NT2/D1 (cell line): ENCODE measurements around the gene PAFAH1B1.

Experiments
- DNase-seq: peaks from one replicate; pipeline ENCODE4 v3.0.0-alpha.2; 2011; ENCODE audit warnings: low read depth, low spot score
- H3K27me3 ChIP-seq: 2 replicates; pipeline ENCODE4 v1.6.0; 2011; ENCODE audit warnings: mild to moderate bottlenecking; ENCODE audit not compliant: insufficient read length, insufficient read depth
- H3K36me3 ChIP-seq: 2 replicates; pipeline ENCODE4 v1.6.1; 2011; ENCODE audit warnings: mild to moderate bottlenecking, low read length, mixed read lengths; ENCODE audit not compliant: insufficient read depth, insufficient read length
- H3K4me1 ChIP-seq: 2 replicates; pipeline ENCODE4 v1.5.1; 2011; ENCODE audit not compliant: insufficient read depth, insufficient read length
- H3K4me3 ChIP-seq: 2 replicates; pipeline ENCODE4 v1.5.1; 2011; ENCODE audit warnings: low read depth; ENCODE audit not compliant: insufficient read length
- H3K9ac ChIP-seq: 2 replicates; pipeline ENCODE4 v1.6.0; 2011; ENCODE audit warnings: low read depth; ENCODE audit not compliant: insufficient read length
- H3K9me3 ChIP-seq: 2 replicates; pipeline ENCODE4 v1.5.1; 2011; ENCODE audit warnings: mild to moderate bottlenecking, low read length; ENCODE audit not compliant: insufficient read depth
- SUZ12 ChIP-seq: IDR thresholded peaks from 2 replicates; pipeline ENCODE4 v1.6.1; 2011; ENCODE audit not compliant: insufficient read length, insufficient read depth; ENCODE audit errors: extremely low read depth
- YY1 ChIP-seq: IDR thresholded peaks from 2 replicates; pipeline ENCODE4 v1.6.1; 2011; ENCODE audit not compliant: insufficient read length, insufficient read depth
- ZNF274 ChIP-seq: IDR thresholded peaks from 2 replicates; pipeline ENCODE4 v1.6.1; 2011; ENCODE audit warnings: mild to moderate bottlenecking, low read depth, low read length

The PAFAH1B1 gene

GRCh38 chr17:2680961-2681360, 87.5 kb downstream of the PAFAH1B1 start:
- H3K27me3 ChIP-seq: no peaks in the 10 kb centered on the region
- H3K9me3 ChIP-seq: no peaks in the 10 kb centered on the region
- H3K4me1 ChIP-seq: no peaks in the 10 kb centered on the region
- H3K36me3 ChIP-seq: peaks cover 49% of the 10 kb centered on the region
- no peak for TF ChIP-seq SUZ12
- TF ChIP-seq YY1: no peak
- H3K9ac ChIP-seq: no peak overlapping the region
- no peak for DNase-seq
- no peak overlapping the region for H3K4me3 ChIP-seq

GRCh38 chr17:2681650-2682049, 88.2 kb downstream of the PAFAH1B1 start:
- no peak overlapping the region for H3K9ac ChIP-seq
- H3K9me3 ChIP-seq: no peaks in the 10 kb centered on the region
- peaks cover 2% of the 10 kb centered on the region for H3K4me1 ChIP-seq
- H3K36me3 ChIP-seq: peaks cover 45% of the 10 kb centered on the region
- no peak for TF ChIP-seq SUZ12
- no peak for TF ChIP-seq ZNF274
- TF ChIP-seq YY1: no peak
- no peak overlapping the region for H3K4me3 ChIP-seq
- DNase-seq: no peak
- H3K27me3 ChIP-seq: no peaks in the 10 kb centered on the region

- TF ChIP-seq YY1 (no peak), ZNF274 (no peak), SUZ12 (no peak)
- H3K36me3 ChIP-seq: peaks cover 45% of the 10 kb centered on the region
These were observed 88.9 kb downstream of the PAFAH1B1 start for GRCh38 chr17:2682176-2682938.

GRCh38 chr17:2683912-2684311, 90.5 kb downstream of the PAFAH1B1 start:
- TF ChIP-seq SUZ12 (no peak), ZNF274 (no peak), YY1 (no peak)

More at GRCh38 chr17:2682176-2682938, 88.9 kb downstream of the PAFAH1B1 start:
- no peak overlapping the region for H3K4me3 ChIP-seq
- no peaks in the 10 kb centered on the region for H3K27me3 ChIP-seq
- no peak for DNase-seq
- H3K9ac ChIP-seq: no peak overlapping the region
- peaks cover 2% of the 10 kb centered on the region for H3K4me1 ChIP-seq
- H3K9me3 ChIP-seq: no peaks in the 10 kb centered on the region

GRCh38 chr17:2684549-2684948, 91.1 kb downstream of the PAFAH1B1 start:
- H3K27me3 ChIP-seq: no peaks in the 10 kb centered on the region
- no peak overlapping the region for H3K9ac ChIP-seq
- peaks cover 6% of the 10 kb centered on the region for H3K4me1 ChIP-seq
- no peaks in the 10 kb centered on the region for H3K9me3 ChIP-seq
- H3K4me3 ChIP-seq: no peak overlapping the region
- H3K36me3 ChIP-seq: peaks cover 44% of the 10 kb centered on the region
- no peak for TF ChIP-seq ZNF274
- DNase-seq: no peak

More at GRCh38 chr17:2683912-2684311, 90.5 kb downstream of the PAFAH1B1 start:
- Histone ChIP-seq H3K9ac (no peak overlapping the region), H3K36me3 (peaks cover 42% of the 10 kb centered on the region), H3K9me3 (no peaks in the 10 kb centered on the region), H3K27me3 (no peaks in the 10 kb centered on the region), H3K4me3 (no peak overlapping the region), H3K4me1 (peaks cover 2% of the 10 kb centered on the region)
- DNase-seq: no peak

GRCh38 chr17:2685696-2686095, 92.2 kb downstream of the PAFAH1B1 start:
- no peak overlapping the region for H3K9ac ChIP-seq
- DNase-seq: no peak
- H3K4me3 ChIP-seq: no peak overlapping the region
- H3K9me3 ChIP-seq: no peaks in the 10 kb centered on the region
- TF ChIP-seq ZNF274 (no peak), SUZ12 (no peak), YY1 (no peak)
- peaks cover 6% of the 10 kb centered on the region for H3K4me1 ChIP-seq
- H3K27me3 ChIP-seq: no peaks in the 10 kb centered on the region
- peaks cover 44% of the 10 kb centered on the region for H3K36me3 ChIP-seq

- no peaks in the 10 kb centered on the region for H3K9me3 ChIP-seq
- H3K27me3 ChIP-seq: no peaks in the 10 kb centered on the region
- no peak for TF ChIP-seq ZNF274
- TF ChIP-seq SUZ12: no peak
- DNase-seq: no peak
- H3K9ac ChIP-seq: no peak overlapping the region
- peaks cover 41% of the 10 kb centered on the region for H3K36me3 ChIP-seq
- H3K4me3 ChIP-seq: no peak overlapping the region
- H3K4me1 ChIP-seq: peaks cover 6% of the 10 kb centered on the region
These were observed 93.6 kb downstream of the PAFAH1B1 start for GRCh38 chr17:2687074-2687418.
